NOMO-1 treated with DMSO at 0.1 percent for 48 hours (cell line): ENCODE data around the gene MYOZ2.

Source experiments
- DNase-seq: peaks from one replicate; lab custom pipeline; 2025; ENCODE audit not compliant: unreplicated experiment; lab: John Stamatoyannopoulos, UW

MYOZ2 gene

DNA sequence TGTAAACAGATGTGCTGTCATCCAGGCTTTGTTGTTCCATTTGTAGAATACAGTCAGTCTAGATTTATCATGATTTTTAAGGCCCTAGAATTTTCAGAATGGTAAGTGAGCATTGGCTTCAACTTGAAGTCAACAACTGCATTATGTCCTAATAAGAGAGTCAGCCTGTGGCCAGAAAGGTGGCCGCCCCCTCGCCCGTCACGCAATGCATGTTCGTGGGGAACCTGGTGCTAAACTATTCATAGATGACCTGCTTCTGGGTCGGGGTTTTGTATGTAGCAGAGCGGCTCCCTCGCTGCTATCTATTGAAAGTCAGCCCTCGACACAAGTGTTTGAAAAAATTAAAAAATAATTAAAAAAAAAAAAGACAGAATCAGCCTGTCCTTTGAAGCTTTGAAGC lies 101.6 kb downstream of the MYOZ2 start:
- no peak for DNase-seq
